OCI-LY7 (cell line): ENCODE results near the gene RNASE4.

Source experiments
- CTCF ChIP-seq: fragments of 200-600 bp; sonication (generic); conservative IDR thresholded peaks from 2 replicates; pipeline ENCODE4 v1.5.1; 2014; ENCODE audit warnings: mild to moderate bottlenecking, antibody characterized with exemption, low read length, moderate library complexity, mixed read lengths
- EZH2phosphoT487 ChIP-seq: fragments of 200-600 bp; sonication (generic); IDR thresholded peaks from 2 replicates; pipeline ENCODE4 v1.6.1; 2018; ENCODE audit warnings: low read depth, borderline replicate concordance, mild to moderate bottlenecking, mixed run types, antibody characterized with exemption, low read length, moderate library complexity, mixed read lengths

- no peak for TF ChIP-seq EZH2phosphoT487
- no peak for TF ChIP-seq CTCF
These were observed 39.1 kb downstream of the RNASE4 start for GRCh38 chr14:20723488-20723887.
